Articular chondrocyte of knee joint (primary cell): ENCODE data around the gene ZNHIT3. TPM values are rescaled to one million over a fixed set of nuclear protein-coding genes. Genes with fewer than 3 reads are reported as not detected.

Source experiments
- small RNA-seq: library from RNA; depleted of rRNA; stranded (forward); fragments of <200 nt; gene quantifications from one replicate; pipeline ENCODE3, GENCODE V24; 2012
- total RNA-seq: library from RNA; depleted of rRNA; stranded (reverse); fragments of >200 nt; gene quantifications from 2 replicates; pipeline ENCODE4 v1.2.3, GENCODE V29; 2012

The ZNHIT3 gene
- 30.1 and 32.8 TPM in 2 replicates for total RNA-seq

GRCh38 chr17:36486204-36487194, at the start of gene ZNHIT3:
Gene ZNHIT3, plus strand, starts transcription at chr17:36486681. Its CDS starts 19 bp downstream, at chr17:36486700.

GRCh38 chr17:36534840-36535668, 48.6 kb downstream of the ZNHIT3 start, which contains the start of the genes MYO19 and PIGW:
Gene MYO19, minus strand, starts transcription at chr17:36534868. Its CDS starts 2,330 bp downstream, at chr17:36532538.
Gene PIGW, plus strand, starts transcription at chr17:36534987. Its CDS starts 2,115 bp downstream, at chr17:36537102.

GRCh38 chr17:36544307-36545076, 58.0 kb downstream of the ZNHIT3 start, which contains the start of gene GGNBP2:
Gene GGNBP2, plus strand, starts transcription at chr17:36544919. Its CDS starts 806 bp downstream, at chr17:36545725.

Small RNA genes within 50 kb of the gene (small RNA-seq; reads per million reads assigned to genes)
- not detected for gene RNA5SP439

Other genes with a start within 250 kb of the ZNHIT3 start
- not detected in 2 replicates for gene TBC1D3I, start 222.1 kb upstream of the ZNHIT3 start, total RNA-seq
- gene TBC1D3G, start 162.8 kb upstream of the ZNHIT3 start, total RNA-seq = not detected in 2 replicates
- 0.11 TPM in 1 of 2 replicates, not detected in the other for gene TBC1D3H, start 98.2 kb upstream of the ZNHIT3 start, total RNA-seq
- 30.9 and 36.6 TPM in 2 replicates for gene MYO19, start 48.2 kb downstream of the ZNHIT3 start, total RNA-seq
- gene PIGW, start 48.3 kb downstream of the ZNHIT3 start, total RNA-seq = 4.5 and 10.2 TPM in 2 replicates
- 66.8 and 75.5 TPM in 2 replicates for gene GGNBP2, start 58.2 kb downstream of the ZNHIT3 start, total RNA-seq
- 2.7 and 3.8 TPM in 2 replicates for gene DHRS11, start 105.2 kb downstream of the ZNHIT3 start, total RNA-seq
- 2.1 and 2.7 TPM in 2 replicates for gene MRM1, start 114.9 kb downstream of the ZNHIT3 start, total RNA-seq